Measurements from ENCODE around the gene MACO1.
A peak's percentile ranks its signal among the peaks of the same experiment; 100 is the strongest.
"Not testable (repeated sequence)": the region's sequence is repeated elsewhere in the genome, so short reads cannot be mapped to it uniquely, and the experiment has no call there.

The MACO1 gene

GRCh38 chr1:25430073-25430966 lies at the start of gene MACO1:
Gene MACO1, plus strand, starts transcription at chr1:25430897. Its CDS starts 202 bp downstream, at chr1:25431099.
- peak; percentile 95 for DNase-seq

GRCh38 chr1:25382543-25382942 lies 48.2 kb upstream of the MACO1 start:
- not testable (repeated sequence) for DNase-seq

- DNase-seq, result not testable (repeated sequence)
These were observed 47.6 kb upstream of the MACO1 start for GRCh38 chr1:25383090-25383489.

GRCh38 chr1:25383875-25384274 lies 46.8 kb upstream of the MACO1 start:
- DNase-seq, result not testable (repeated sequence)

GRCh38 chr1:25387096-25387495 lies 43.6 kb upstream of the MACO1 start:
- DNase-seq, result not testable (repeated sequence)

GRCh38 chr1:25388691-25389090 lies 42.0 kb upstream of the MACO1 start:
- peak in 1 of 2 experiments; percentile 45 for DNase-seq

GRCh38 chr1:25389721-25390120 lies 41.0 kb upstream of the MACO1 start:
- not testable (repeated sequence) for DNase-seq

- no peak for DNase-seq
These were observed 37.9 kb upstream of the MACO1 start for GRCh38 chr1:25392841-25393240.

- DNase-seq, result not testable (repeated sequence)
These were observed 33.1 kb upstream of the MACO1 start for GRCh38 chr1:25397549-25397948.

GRCh38 chr1:25398079-25398478 lies 32.6 kb upstream of the MACO1 start:
- not testable (repeated sequence) for DNase-seq

GRCh38 chr1:25402947-25403803 lies 27.5 kb upstream of the MACO1 start:
- peak in 1 of 2 experiments; percentile 6 for DNase-seq

- DNase-seq, result not testable (repeated sequence)
These were observed 24.9 kb upstream of the MACO1 start for GRCh38 chr1:25405731-25406305.

- not testable (repeated sequence) for DNase-seq
These were observed 20.9 kb upstream of the MACO1 start for GRCh38 chr1:25409641-25410427.

- DNase-seq, result not testable (repeated sequence)
These were observed 17.6 kb upstream of the MACO1 start for GRCh38 chr1:25412872-25413623.

GRCh38 chr1:25414157-25414556 lies 16.5 kb upstream of the MACO1 start:
- DNase-seq, result not testable (repeated sequence)

- not testable (repeated sequence) for DNase-seq
These were observed 16.1 kb upstream of the MACO1 start for GRCh38 chr1:25414578-25414977.

- not testable (repeated sequence) for DNase-seq
These were observed 13.4 kb upstream of the MACO1 start for GRCh38 chr1:25417280-25417679.

GRCh38 chr1:25419339-25419738 lies 11.4 kb upstream of the MACO1 start:
- DNase-seq, result not testable (repeated sequence)

GRCh38 chr1:25420715-25421114 lies 10.0 kb upstream of the MACO1 start, which contains the start of gene RHCE:
Gene RHCE, minus strand, starts transcription at chr1:25420825. Its CDS starts 39 bp downstream, at chr1:25420786.
- DNase-seq, result not testable (repeated sequence)

- DNase-seq, result not testable (repeated sequence)
These were observed 7.5 kb upstream of the MACO1 start for GRCh38 chr1:25423206-25423605.
